WTC11 (cell line): ENCODE measurements around the gene SPSB2. TPM values are rescaled to one million over a fixed set of nuclear protein-coding genes. Genes with fewer than 3 reads are reported as not detected.

Experiments
- GABPB1 ChIP-seq: sonication (generic); formaldehyde crosslinking; IDR thresholded peaks from 2 replicates; pipeline ENCODE4 v1.8.1; 2023; ENCODE audit warnings: mild to moderate bottlenecking, missing genetic modification reagents
- GRHL2 ChIP-seq: fragments of 250-450 bp; sonication (Bioruptor Pico); IDR thresholded peaks from 2 replicates; pipeline ENCODE4 v1.8.0; 2022; ENCODE audit warnings: mild to moderate bottlenecking, moderate library complexity; ENCODE audit not compliant: insufficient replicate concordance, severe bottlenecking
- JUN ChIP-seq: sonication (generic); formaldehyde crosslinking; IDR thresholded peaks from 2 replicates; pipeline ENCODE4 v1.8.0; 2023; ENCODE audit warnings: mild to moderate bottlenecking, missing genetic modification reagents
- MYBL2 ChIP-seq: sonication (generic); formaldehyde crosslinking; IDR thresholded peaks from 2 replicates; pipeline ENCODE4 v1.8.1; 2023; ENCODE audit warnings: mild to moderate bottlenecking, moderate library complexity, missing genetic modification reagents
- SMAD3 ChIP-seq: sonication (generic); formaldehyde crosslinking; IDR thresholded peaks from 2 replicates; pipeline ENCODE4 v1.8.0; 2022; ENCODE audit warnings: missing genetic modification reagents, mild to moderate bottlenecking, borderline replicate concordance
- TEAD1 ChIP-seq: sonication (generic); formaldehyde crosslinking; IDR thresholded peaks from 2 replicates; pipeline ENCODE4 v1.8.0; 2022; ENCODE audit warnings: mild to moderate bottlenecking, missing genetic modification reagents
- TP53 ChIP-seq: sonication (generic); formaldehyde crosslinking; IDR thresholded peaks from 2 replicates; pipeline ENCODE4 v1.8.1; 2023; ENCODE audit warnings: mild to moderate bottlenecking, missing genetic modification reagents
- ZBTB21 ChIP-seq: sonication (generic); formaldehyde crosslinking; IDR thresholded peaks from 2 replicates; pipeline ENCODE4 v1.8.1; 2023; ENCODE audit warnings: mild to moderate bottlenecking, missing genetic modification reagents, borderline replicate concordance
- ZNF263 ChIP-seq: sonication (generic); formaldehyde crosslinking; IDR thresholded peaks from 2 replicates; pipeline ENCODE4 v1.8.1; 2022; ENCODE audit warnings: low read depth, mild to moderate bottlenecking, moderate library complexity, missing genetic modification reagents
- total RNA-seq: library from RNA; stranded (reverse); gene quantifications from 3 replicates; pipeline ENCODE4 v1.2.3, GENCODE V29; 2021
- TF ChIP-seq, protein P1 (sequence below): sonication (generic); formaldehyde crosslinking; IDR thresholded peaks from 2 replicates; pipeline ENCODE4 v1.8.1; 2023; ENCODE audit warnings: mild to moderate bottlenecking, missing genetic modification reagents, moderate library complexity
- TF ChIP-seq, protein P2 (sequence below): fragments of 250-450 bp; sonication (Bioruptor Pico); IDR thresholded peaks from 2 replicates; pipeline ENCODE4 v1.8.0; 2021; ENCODE audit warnings: mild to moderate bottlenecking
- TF ChIP-seq, protein P3 (sequence below): fragments of 250-450 bp; sonication (Bioruptor Pico); IDR thresholded peaks from 2 replicates; pipeline ENCODE4 v1.9.0; 2021; ENCODE audit warnings: mild to moderate bottlenecking
- TF ChIP-seq, protein P4 (sequence below): fragments of 250-450 bp; sonication (Bioruptor Pico); IDR thresholded peaks from 2 replicates; pipeline ENCODE4 v1.9.0; 2021; ENCODE audit warnings: moderate library complexity, mild to moderate bottlenecking, inconsistent platforms, borderline replicate concordance
- TF ChIP-seq, protein P5 (sequence below): fragments of 200-600 bp; IDR thresholded peaks from 2 replicates; pipeline ENCODE4 v1.8.0; 2022; ENCODE audit warnings: antibody characterized with exemption
- TF ChIP-seq, protein P6 (sequence below): sonication (generic); formaldehyde crosslinking; IDR thresholded peaks from 2 replicates; pipeline ENCODE4 v1.8.1; 2023; ENCODE audit warnings: mild to moderate bottlenecking, missing genetic modification reagents, moderate library complexity
- TF ChIP-seq, protein P7 (sequence below): sonication (generic); formaldehyde crosslinking; IDR thresholded peaks from 2 replicates; pipeline ENCODE4 v1.8.1; 2023; ENCODE audit warnings: mild to moderate bottlenecking, moderate library complexity, missing genetic modification reagents
- TF ChIP-seq, protein P8 (sequence below): sonication (generic); formaldehyde crosslinking; IDR thresholded peaks from 2 replicates; pipeline ENCODE4 v1.8.0; 2022; ENCODE audit warnings: missing genetic modification reagents
- TF ChIP-seq, protein P9 (sequence below): sonication (generic); formaldehyde crosslinking; IDR thresholded peaks from 2 replicates; pipeline ENCODE4 v1.8.0; 2022; ENCODE audit warnings: mild to moderate bottlenecking, missing genetic modification reagents

The SPSB2 gene
- total RNA-seq, 1 experiment from 2014 or later: 25.5 TPM

DNA sequence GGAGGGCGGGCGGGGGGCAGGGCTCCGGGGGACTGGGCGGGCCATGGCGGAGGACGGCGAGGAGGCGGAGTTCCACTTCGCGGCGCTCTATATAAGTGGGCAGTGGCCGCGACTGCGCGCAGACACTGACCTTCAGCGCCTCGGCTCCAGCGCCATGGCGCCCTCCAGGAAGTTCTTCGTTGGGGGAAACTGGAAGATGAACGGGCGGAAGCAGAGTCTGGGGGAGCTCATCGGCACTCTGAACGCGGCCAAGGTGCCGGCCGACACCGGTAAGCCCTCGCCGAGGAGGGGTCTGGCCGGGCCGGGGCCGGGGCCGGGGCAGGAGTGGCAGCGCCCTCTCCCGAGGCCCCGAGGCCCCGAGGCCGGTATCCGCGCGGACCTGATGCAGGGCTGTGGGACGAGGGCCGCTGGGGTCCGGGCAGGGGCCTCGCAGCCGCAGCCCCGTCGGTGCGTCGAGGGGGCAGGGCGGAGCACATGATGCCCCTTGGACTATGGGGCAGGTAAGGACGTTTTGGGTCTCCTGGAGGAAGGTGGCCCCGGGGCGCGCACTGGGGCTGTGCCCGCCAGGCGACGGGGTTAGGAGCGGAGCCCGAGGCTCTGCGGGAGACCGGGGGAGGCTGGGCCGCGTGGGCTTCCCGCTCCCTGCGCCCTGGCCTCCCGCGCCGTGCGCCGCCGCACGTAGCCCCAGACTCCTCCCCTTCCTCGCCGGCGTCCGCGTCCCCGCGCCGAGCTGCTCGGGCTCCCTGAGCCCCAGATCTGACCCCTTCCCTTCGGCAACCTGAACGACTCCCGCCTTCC is 5.5 kb downstream of the SPSB2 start, which contains the start of gene TPI1 (continued):
- TF ChIP-seq, protein P1, sequence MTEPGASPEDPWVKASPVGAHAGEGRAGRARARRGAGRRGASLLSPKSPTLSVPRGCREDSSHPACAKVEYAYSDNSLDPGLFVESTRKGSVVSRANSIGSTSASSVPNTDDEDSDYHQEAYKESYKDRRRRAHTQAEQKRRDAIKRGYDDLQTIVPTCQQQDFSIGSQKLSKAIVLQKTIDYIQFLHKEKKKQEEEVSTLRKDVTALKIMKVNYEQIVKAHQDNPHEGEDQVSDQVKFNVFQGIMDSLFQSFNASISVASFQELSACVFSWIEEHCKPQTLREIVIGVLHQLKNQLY (CRISPR knock-in tag): 0 out of 2 replicates have a peak, but pooled peaks have one; percentile 64
- TF ChIP-seq, protein P2, sequence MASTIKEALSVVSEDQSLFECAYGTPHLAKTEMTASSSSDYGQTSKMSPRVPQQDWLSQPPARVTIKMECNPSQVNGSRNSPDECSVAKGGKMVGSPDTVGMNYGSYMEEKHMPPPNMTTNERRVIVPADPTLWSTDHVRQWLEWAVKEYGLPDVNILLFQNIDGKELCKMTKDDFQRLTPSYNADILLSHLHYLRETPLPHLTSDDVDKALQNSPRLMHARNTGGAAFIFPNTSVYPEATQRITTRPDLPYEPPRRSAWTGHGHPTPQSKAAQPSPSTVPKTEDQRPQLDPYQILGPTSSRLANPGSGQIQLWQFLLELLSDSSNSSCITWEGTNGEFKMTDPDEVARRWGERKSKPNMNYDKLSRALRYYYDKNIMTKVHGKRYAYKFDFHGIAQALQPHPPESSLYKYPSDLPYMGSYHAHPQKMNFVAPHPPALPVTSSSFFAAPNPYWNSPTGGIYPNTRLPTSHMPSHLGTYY (CRISPR knock-in tag): 0 out of 2 replicates have a peak, but pooled peaks have one; percentile 42
- TF ChIP-seq, protein P3, sequence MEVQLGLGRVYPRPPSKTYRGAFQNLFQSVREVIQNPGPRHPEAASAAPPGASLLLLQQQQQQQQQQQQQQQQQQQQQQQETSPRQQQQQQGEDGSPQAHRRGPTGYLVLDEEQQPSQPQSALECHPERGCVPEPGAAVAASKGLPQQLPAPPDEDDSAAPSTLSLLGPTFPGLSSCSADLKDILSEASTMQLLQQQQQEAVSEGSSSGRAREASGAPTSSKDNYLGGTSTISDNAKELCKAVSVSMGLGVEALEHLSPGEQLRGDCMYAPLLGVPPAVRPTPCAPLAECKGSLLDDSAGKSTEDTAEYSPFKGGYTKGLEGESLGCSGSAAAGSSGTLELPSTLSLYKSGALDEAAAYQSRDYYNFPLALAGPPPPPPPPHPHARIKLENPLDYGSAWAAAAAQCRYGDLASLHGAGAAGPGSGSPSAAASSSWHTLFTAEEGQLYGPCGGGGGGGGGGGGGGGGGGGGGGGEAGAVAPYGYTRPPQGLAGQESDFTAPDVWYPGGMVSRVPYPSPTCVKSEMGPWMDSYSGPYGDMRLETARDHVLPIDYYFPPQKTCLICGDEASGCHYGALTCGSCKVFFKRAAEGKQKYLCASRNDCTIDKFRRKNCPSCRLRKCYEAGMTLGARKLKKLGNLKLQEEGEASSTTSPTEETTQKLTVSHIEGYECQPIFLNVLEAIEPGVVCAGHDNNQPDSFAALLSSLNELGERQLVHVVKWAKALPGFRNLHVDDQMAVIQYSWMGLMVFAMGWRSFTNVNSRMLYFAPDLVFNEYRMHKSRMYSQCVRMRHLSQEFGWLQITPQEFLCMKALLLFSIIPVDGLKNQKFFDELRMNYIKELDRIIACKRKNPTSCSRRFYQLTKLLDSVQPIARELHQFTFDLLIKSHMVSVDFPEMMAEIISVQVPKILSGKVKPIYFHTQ (CRISPR knock-in tag): no peak
- TF ChIP-seq SMAD3 (CRISPR knock-in tag): 0 out of 2 replicates have a peak, but pooled peaks have one; percentile 11
- TF ChIP-seq GABPB1 (CRISPR knock-in tag): 0 out of 2 replicates have a peak, but pooled peaks have one; percentile 9
- TF ChIP-seq JUN: peak; percentile 24; the same call in 1 of the 2 replicates
- TF ChIP-seq TEAD1: no peak; the same call in 1 of the 2 replicates
- TF ChIP-seq, protein P4, sequence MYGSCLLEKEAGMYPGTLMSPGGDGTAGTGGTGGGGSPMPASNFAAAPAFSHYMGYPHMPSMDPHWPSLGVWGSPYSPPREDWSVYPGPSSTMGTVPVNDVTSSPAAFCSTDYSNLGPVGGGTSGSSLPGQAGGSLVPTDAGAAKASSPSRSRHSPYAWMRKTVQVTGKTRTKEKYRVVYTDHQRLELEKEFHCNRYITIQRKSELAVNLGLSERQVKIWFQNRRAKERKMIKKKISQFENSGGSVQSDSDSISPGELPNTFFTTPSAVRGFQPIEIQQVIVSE (CRISPR knock-in tag): no peak
- TF ChIP-seq, protein P5, sequence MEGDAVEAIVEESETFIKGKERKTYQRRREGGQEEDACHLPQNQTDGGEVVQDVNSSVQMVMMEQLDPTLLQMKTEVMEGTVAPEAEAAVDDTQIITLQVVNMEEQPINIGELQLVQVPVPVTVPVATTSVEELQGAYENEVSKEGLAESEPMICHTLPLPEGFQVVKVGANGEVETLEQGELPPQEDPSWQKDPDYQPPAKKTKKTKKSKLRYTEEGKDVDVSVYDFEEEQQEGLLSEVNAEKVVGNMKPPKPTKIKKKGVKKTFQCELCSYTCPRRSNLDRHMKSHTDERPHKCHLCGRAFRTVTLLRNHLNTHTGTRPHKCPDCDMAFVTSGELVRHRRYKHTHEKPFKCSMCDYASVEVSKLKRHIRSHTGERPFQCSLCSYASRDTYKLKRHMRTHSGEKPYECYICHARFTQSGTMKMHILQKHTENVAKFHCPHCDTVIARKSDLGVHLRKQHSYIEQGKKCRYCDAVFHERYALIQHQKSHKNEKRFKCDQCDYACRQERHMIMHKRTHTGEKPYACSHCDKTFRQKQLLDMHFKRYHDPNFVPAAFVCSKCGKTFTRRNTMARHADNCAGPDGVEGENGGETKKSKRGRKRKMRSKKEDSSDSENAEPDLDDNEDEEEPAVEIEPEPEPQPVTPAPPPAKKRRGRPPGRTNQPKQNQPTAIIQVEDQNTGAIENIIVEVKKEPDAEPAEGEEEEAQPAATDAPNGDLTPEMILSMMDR: no peak
- TF ChIP-seq MYBL2: 0 out of 2 replicates have a peak, but pooled peaks have one; percentile 49
- TF ChIP-seq, protein P6, sequence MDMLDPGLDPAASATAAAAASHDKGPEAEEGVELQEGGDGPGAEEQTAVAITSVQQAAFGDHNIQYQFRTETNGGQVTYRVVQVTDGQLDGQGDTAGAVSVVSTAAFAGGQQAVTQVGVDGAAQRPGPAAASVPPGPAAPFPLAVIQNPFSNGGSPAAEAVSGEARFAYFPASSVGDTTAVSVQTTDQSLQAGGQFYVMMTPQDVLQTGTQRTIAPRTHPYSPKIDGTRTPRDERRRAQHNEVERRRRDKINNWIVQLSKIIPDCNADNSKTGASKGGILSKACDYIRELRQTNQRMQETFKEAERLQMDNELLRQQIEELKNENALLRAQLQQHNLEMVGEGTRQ: peak; percentile 58
- 0 out of 2 replicates have a peak, but pooled peaks have one; percentile 6 for TF ChIP-seq ZBTB21 (CRISPR knock-in tag)
- TF ChIP-seq, protein P7, sequence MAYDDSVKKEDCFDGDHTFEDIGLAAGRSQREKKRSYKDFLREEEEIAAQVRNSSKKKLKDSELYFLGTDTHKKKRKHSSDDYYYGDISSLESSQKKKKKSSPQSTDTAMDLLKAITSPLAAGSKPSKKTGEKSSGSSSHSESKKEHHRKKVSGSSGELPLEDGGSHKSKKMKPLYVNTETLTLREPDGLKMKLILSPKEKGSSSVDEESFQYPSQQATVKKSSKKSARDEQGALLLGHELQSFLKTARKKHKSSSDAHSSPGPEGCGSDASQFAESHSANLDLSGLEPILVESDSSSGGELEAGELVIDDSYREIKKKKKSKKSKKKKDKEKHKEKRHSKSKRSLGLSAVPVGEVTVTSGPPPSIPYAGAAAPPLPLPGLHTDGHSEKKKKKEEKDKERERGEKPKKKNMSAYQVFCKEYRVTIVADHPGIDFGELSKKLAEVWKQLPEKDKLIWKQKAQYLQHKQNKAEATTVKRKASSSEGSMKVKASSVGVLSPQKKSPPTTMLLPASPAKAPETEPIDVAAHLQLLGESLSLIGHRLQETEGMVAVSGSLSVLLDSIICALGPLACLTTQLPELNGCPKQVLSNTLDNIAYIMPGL (CRISPR knock-in tag): peak; percentile 89
- 0 out of 2 replicates have a peak, but pooled peaks have one; percentile 30 for TF ChIP-seq ZNF263
- TF ChIP-seq GRHL2 (CRISPR knock-in tag): no peak
- TF ChIP-seq, protein P8, sequence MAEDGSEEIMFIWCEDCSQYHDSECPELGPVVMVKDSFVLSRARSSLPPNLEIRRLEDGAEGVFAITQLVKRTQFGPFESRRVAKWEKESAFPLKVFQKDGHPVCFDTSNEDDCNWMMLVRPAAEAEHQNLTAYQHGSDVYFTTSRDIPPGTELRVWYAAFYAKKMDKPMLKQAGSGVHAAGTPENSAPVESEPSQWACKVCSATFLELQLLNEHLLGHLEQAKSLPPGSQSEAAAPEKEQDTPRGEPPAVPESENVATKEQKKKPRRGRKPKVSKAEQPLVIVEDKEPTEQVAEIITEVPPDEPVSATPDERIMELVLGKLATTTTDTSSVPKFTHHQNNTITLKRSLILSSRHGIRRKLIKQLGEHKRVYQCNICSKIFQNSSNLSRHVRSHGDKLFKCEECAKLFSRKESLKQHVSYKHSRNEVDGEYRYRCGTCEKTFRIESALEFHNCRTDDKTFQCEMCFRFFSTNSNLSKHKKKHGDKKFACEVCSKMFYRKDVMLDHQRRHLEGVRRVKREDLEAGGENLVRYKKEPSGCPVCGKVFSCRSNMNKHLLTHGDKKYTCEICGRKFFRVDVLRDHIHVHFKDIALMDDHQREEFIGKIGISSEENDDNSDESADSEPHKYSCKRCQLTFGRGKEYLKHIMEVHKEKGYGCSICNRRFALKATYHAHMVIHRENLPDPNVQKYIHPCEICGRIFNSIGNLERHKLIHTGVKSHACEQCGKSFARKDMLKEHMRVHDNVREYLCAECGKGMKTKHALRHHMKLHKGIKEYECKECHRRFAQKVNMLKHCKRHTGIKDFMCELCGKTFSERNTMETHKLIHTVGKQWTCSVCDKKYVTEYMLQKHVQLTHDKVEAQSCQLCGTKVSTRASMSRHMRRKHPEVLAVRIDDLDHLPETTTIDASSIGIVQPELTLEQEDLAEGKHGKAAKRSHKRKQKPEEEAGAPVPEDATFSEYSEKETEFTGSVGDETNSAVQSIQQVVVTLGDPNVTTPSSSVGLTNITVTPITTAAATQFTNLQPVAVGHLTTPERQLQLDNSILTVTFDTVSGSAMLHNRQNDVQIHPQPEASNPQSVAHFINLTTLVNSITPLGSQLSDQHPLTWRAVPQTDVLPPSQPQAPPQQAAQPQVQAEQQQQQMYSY (CRISPR knock-in tag): no peak
- TF ChIP-seq, protein P9, sequence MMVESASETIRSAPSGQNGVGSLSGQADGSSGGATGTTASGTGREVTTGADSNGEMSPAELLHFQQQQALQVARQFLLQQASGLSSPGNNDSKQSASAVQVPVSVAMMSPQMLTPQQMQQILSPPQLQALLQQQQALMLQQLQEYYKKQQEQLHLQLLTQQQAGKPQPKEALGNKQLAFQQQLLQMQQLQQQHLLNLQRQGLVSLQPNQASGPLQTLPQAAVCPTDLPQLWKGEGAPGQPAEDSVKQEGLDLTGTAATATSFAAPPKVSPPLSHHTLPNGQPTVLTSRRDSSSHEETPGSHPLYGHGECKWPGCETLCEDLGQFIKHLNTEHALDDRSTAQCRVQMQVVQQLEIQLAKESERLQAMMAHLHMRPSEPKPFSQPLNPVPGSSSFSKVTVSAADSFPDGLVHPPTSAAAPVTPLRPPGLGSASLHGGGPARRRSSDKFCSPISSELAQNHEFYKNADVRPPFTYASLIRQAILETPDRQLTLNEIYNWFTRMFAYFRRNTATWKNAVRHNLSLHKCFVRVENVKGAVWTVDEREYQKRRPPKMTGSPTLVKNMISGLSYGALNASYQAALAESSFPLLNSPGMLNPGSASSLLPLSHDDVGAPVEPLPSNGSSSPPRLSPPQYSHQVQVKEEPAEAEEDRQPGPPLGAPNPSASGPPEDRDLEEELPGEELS: peak; percentile 46; the same call in 1 of the 2 replicates
- peak; percentile 64; the same call in 1 of the 2 replicates for TF ChIP-seq TP53
